Pons (tissue), 1 donor: Measurements from ENCODE around the gene XRN1.
"Not testable (repeated sequence)": the region's sequence is repeated elsewhere in the genome, so short reads cannot be mapped to it uniquely, and the experiment has no call there.

Experiments used
- DNase-seq: peaks from one replicate; pipeline ENCODE4 v3.0.0-alpha.2; 2016; ENCODE audit warnings: low spot score

Gene XRN1, protein sequence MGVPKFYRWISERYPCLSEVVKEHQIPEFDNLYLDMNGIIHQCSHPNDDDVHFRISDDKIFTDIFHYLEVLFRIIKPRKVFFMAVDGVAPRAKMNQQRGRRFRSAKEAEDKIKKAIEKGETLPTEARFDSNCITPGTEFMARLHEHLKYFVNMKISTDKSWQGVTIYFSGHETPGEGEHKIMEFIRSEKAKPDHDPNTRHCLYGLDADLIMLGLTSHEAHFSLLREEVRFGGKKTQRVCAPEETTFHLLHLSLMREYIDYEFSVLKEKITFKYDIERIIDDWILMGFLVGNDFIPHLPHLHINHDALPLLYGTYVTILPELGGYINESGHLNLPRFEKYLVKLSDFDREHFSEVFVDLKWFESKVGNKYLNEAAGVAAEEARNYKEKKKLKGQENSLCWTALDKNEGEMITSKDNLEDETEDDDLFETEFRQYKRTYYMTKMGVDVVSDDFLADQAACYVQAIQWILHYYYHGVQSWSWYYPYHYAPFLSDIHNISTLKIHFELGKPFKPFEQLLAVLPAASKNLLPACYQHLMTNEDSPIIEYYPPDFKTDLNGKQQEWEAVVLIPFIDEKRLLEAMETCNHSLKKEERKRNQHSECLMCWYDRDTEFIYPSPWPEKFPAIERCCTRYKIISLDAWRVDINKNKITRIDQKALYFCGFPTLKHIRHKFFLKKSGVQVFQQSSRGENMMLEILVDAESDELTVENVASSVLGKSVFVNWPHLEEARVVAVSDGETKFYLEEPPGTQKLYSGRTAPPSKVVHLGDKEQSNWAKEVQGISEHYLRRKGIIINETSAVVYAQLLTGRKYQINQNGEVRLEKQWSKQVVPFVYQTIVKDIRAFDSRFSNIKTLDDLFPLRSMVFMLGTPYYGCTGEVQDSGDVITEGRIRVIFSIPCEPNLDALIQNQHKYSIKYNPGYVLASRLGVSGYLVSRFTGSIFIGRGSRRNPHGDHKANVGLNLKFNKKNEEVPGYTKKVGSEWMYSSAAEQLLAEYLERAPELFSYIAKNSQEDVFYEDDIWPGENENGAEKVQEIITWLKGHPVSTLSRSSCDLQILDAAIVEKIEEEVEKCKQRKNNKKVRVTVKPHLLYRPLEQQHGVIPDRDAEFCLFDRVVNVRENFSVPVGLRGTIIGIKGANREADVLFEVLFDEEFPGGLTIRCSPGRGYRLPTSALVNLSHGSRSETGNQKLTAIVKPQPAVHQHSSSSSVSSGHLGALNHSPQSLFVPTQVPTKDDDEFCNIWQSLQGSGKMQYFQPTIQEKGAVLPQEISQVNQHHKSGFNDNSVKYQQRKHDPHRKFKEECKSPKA (N-terminal part only)

DNA sequence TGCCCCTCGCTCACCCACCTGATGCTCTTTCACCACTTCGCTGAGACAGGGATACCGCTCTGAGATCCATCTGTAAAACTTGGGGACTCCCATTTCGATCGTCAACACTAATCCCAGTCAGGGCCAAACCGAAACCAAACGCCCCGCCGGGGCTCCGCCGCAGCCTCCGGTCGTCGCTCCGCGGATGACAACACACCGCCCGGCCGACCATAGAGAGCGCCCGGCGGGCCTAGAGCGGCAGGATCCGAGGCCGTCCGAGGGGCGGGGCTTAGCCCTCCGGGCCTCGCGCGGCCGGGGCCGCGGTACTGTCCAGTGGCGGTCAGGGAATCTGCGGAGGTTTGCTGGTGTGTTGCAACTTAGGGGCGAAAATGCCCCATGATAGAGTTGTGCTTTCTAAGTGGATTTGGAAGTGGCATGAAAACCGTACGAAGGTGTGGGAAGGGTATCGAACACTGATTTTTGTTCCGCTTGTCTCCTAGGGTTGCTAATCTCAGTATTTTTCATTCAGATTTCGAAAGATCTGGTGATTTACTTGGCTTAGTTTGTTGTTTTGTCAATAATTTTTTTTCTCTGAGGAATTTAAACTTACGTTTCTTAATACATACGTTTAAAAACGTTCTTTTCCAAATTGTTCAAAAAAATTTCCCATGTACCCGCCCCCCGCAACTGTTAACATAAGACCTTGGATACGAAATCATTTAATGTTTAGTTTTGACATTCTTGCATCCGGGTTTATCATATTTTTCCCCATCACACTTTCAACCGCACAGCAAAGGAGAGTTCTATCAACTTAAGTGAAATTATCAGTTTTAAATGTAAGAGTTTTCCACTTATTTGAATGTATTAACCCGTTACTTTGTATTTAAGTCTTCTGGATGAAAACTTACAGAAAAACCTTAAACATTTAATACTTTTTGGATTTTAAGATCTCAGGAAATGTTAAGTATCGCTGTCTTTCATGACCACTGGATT, at the start of gene XRN1:
Gene XRN1 (minus strand): TSS at position 186 of the 972 bp plus-strand sequence. CDS start 93 bp downstream, at position 93.
- DNase-seq = peak; percentile 85

DNA sequence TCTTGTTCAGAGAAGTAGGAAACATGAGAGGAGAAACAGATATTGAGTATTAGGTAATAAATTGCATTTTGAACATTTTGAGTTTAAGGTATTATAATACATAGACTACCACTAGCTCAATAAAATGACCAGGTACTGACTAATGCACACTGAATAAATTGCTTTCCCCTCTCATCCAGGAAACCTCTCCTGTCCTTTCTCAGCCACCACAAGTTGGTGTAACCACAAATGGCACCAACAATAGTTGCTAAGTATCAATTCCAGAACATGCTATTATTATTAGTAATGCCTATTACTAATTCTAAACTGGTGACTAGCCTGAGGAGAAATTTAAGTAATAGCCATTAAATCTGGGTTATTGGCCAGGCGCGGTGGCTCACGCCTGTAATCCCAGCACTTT, 47.3 kb upstream of the XRN1 start:
- no peak for DNase-seq

DNA sequence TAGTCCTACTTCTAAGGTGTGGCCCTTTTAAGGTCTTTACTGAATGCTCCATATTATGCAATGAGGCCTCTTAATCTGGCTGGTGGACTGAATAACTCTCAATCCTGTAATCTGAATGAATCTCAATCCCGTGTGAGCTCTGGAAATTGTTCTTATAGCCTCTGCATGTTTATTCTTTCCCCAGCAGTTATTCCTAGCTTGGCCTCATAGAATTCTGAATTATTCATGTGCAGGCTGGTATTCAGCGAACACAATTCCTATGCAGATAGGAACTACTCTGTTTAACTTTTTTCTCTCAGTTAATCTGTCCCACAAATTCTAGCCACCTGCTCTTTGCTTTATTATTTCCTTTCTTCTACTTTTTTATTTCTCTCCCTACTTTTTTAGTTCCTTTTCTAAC, 44.3 kb upstream of the XRN1 start:
- DNase-seq = no peak

DNA sequence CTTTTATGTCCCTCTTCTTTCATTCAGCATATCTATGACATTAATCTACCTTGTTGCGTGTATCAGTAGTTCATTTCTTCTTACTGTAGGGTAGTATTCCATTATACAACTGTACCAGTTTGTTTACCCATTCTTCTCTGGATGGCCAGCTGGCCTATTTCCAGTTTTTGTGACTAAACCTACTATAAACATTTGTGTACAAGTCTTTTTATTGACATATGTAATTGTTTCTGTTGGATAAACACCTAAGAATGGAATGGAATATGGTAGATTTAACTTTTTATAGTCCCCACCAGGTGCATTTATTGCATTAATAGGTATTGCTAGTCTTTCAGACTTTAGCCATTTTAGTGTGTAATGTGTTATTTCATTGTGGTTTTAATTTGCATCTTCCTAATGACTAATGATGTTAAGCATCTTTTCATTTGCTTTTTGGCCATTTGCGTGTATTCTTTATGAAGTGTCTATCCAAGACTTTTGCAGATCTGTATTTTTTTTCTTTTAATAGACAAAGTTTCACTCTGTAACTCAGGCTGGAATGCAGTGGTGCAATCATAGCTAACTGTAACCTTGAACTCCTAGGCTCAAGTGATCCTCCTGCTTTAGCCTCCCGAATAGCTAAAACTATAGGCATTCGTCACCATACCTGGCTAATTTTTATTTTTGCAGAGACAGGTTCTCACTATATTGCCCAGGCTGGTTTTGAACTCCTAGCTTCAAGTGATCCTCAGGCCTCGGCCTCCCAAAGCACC, 41.9 kb upstream of the XRN1 start:
- no peak for DNase-seq

DNA sequence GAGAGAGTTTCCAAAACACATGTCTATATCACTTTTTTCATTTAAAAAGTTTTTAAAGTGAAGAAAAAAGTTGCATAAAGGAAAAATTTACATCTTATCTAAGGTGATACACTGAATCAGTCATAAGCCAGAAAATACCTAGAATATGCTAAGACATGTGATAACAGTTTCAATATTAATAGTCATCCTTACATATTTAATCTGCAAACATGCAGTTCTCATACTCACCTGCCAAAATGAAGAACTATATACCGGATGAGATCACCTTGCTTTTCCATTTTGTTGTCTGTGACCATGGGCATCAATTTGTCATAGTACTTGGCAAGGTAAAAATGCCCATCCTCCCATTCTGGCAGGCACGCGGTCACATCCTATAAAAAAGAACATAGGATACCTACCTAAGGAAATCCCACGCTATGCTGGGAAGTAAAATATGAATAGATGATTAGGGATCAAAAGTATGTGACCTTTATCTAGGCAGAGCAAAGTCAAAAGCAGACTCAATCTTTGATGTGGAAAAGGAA, 37.1 kb upstream of the XRN1 start:
- no peak for DNase-seq

DNA sequence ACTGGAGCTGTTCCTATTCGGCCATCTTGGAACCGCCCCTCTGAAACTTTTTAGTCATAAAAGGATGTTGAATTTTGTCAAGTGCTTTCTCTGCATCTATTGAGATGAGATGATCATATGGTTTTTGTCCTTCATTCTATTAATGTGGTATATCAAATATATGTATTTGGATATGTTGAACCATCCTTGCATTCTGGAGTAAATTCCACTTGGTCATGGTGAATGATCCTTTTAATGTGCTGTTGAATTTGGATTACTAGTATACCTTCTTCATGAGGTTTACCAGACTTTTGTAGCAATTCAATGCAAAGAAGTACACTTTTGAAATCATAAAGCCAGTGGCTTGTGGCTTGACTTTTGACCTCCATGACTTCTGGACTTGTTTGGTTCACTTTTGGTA, 33.4 kb upstream of the XRN1 start:
- no peak for DNase-seq

DNA sequence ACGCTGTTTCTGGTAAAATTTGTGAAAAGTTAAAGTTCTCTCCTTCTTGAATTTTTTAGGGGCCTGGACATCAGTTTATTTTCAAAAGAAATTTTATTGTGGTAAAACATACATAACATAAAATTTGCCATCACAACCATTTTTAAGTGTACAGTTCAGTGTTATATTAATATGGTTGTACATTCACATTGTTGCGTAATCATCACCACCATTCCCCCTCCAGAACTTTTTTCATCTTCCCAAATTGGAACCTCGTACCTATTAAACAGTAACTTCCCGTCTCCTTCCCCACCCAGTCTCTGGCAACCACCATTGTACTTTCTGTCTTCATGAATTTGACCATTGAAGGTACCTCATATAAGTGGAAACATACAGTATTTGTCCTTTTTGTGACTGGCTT, 23.0 kb upstream of the XRN1 start:
- no peak for DNase-seq

DNA sequence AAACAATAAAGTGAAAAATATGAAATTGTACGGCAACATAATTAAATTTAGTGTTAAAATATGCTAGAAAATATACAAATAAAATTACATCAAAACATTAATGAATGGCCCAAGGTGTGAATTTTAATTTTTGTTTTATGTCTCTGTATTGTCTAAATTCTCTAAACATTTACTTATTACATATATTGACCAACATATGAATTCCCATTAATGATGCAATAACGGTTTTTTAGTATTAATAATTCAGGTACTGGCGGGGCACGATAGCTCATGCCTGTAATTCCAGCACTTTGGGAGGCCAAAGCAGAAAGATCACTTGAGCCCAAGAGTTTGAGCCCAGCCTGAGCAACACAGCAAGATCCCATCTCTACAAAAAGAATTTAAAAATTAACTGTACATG, 20.6 kb upstream of the XRN1 start:
- no peak for DNase-seq

DNA sequence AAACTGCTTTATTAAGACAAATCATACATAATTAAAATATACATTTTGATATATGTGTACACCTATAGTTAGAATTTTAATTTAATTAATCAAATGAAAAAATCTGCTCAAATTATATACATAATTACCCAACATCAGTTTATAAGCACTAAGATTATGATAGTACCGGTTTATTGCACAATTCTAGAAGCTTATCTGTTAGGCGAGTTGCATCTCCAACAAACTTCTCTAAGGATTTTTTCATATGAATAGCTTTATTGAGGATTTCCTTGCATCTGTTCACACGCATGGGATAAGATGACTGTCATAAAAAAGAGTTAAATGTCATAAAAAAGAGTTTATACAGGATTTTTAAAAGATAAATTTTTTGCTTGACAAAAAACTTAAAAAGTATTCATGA, 19.9 kb upstream of the XRN1 start:
- no peak for DNase-seq

DNA sequence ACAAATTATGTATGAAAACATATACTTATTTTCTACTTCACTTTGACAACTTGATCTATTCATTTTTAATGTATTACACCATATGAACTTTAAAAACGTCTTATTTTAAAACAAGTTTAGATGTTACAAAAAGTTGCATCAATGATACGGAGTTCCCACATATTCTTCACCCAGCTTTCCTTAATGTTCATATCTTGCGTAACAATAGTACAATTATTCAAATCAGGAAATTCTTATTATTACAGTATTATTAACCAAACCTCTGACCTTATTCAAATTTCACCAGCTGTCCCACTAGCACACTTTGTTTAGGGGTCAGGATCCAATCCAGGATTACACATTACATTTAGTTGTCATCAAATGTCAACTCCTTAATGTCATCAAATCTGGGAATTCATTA, 12.9 kb upstream of the XRN1 start:
- DNase-seq = no peak

DNA sequence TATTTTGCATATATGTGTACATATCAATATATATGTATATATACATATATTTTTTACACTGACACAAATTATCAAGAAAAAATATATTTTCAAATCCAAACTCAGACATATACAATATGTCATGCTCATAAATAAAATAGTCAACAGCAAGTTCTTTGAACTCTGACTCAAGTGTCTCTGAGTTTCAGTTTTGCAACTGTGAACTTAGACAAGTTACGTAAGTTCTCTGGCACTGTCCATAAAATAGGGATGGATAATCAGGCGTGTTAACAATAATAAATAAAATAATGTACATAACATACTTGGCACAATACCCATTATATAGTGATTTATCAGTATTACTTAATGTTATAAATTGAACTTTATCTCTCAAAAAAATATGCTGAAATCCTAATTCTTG, 12.1 kb upstream of the XRN1 start:
- DNase-seq = no peak

DNA sequence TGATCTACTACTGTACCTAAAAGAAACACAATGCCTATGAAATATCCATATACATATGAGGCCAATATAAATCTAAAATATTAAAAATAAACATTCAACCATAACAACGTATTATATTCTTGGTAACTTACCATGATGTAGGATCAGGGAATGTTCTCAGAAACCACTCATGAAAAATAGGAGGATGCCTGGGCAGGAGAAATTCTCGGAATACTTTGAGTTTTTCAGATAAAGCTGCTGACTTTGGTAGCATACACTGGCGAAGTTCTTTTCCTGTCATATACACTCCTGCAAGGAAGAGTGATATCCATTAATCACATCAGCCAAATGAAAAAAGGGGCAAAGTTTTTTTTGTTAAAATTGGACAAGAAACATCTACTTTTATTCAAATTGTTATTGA, 11.3 kb upstream of the XRN1 start:
- no peak for DNase-seq

DNA sequence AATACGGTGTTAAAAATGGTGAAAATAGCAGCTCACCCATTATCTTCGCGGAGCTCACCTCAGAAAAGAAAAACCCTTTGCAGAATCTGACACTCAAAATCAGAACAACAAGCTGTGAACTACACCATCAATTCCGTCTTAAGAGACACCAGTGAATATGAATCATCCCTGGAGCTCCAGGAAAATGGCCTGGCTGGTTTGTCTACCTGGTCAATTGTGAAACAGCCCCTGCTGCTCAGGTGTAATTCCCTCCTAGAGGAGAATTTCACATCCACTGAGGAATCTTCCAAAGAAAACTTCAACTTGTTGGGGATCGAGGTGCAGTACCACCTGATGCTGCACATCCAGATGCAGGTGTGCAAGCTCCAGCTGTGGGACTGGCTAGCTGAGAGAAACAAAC, 3.0 kb upstream of the XRN1 start:
- DNase-seq = no peak

DNA sequence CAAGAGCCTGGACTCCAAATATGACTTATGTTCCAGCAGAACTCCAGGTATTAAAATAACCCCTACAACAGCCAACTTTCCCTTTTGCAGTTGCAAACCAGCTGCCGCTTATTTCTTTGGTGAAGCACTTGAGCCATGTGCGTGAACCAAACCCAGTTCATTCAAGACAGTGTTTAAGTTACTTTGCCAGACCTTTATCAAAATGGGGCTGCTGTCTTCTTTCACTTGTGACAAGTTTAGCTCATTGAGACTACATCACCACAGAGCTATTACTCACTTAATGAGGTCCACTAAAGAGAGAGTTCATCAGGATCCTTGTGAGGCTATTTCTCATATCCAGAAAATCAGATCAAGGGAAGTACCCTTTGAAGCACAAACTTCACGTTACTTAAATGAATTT, 2.4 kb upstream of the XRN1 start:
- no peak for DNase-seq

DNA sequence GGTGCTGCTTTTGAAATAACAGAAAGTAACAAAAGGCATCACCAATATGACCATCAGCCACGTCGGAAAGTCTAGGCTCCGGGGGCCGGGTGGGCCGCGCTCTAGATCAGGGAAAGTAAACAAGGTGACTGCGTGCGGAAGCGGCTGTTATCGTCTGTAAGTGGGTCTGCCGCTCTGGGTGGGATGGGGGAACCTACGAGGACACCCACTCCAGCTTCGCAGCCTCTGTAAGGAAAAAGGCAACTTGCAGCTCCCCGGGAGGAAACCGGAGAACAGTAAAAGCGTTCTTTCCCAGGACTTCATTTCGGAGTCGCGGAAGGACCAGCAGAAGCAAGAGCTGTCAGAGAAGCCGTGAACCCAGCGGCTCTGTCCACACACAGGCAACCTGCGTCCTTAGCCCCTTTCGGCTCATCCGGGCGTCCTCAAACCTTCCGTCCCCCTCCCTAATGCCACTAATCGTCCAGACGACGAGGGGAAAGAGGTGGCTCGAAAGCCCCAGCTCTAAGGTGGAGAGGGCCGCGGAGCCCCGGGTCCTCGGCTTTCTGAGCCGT, 461 bp downstream of the XRN1 start:
- DNase-seq = peak; percentile 48

DNA sequence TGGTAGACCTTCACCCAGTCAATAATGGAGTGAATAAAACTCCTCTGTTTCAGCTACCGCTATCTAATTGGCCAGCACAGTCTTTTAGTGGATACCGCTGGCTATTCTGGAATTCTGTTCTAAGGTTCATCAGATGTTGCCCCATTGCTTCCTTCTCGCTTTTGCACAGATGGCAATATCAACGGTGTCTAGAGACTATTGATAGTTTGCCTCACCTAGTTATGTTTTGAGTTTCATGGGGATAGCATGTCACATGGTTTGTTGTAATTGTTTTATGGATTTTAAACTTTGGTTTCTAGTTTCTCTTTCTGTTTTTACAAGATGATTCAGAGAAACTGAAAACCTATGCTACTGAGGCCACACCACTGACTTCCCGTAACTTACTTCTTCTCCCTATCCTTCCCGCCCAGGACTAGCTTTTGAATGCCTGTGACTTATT, 2.0 kb downstream of the XRN1 start:
- no peak for DNase-seq

DNA sequence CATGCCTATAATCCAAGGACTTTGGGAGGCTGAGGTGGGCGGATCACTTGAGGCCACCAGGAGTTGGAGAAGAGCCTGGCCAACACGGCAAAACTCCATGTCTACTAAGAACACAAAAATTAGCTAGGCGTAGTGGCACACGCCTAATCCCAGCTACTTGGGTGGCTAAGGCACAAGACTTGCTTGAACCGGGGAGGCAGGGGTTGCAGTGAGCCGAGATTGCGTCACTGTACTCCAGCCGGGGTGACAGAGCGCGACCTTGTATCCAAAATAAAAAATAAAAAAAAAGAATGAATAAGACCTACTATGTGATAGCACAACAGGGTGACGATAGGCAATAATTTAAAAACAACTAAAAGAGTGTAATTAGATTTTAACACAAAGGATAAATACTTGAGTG, 3.5 kb downstream of the XRN1 start:
- DNase-seq = no peak

DNA sequence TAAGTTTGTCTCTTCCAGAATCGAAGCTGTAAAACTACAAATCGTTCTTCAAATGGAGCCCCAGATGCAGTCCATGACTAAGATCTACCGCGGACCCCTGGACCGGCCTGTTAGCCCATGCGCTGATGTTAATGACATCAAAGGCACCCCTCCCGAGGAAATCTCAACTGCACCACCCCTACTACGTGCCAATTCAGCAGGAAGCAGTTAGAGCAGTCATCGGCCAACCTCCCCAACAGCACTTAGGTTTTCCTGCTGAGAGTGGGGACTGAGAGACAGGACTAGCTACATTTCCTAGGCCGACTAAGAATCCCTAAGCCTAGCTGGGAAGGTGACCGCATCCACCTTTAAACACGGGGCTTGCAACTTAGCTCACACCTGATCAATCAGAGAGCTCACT, 4.8 kb downstream of the XRN1 start:
- not testable (repeated sequence) for DNase-seq

DNA sequence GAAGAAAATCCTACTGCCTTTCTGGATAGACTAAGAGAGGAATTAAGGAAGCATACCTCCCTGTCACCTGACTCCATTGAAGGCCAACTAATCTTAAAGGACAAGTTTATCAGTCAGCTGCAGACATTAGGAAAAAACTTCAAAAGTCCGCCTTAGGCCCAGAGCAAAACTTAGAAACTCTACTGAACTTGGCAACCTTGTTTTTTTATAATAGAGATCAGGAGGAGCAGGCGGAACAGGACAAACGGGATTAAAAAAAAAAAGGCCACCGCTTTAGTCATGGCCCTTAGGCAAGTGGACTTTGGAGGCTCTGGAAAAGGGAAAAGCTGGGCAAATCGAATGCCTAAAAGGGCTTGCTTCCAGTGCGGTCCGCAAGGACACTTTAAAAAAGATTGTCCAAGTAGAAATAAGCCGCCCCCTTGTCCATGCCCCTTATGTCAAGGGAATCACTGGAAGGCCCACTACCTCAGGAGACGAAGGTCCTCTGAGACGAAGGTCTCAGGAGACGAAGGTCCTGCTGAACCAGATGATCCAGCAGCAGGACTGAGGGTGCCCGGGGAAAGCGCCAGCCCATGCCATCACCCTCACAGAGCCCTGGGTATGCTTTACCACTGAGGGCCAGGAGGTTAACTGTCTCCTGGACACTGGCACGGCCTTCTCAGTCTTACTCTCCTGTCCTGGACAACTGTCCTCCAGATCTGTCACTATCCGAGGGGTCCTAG, 8.2 kb downstream of the XRN1 start:
- not testable (repeated sequence) for DNase-seq
